ENCODE results near the gene RNASE1.

The RNASE1 gene

DNA sequence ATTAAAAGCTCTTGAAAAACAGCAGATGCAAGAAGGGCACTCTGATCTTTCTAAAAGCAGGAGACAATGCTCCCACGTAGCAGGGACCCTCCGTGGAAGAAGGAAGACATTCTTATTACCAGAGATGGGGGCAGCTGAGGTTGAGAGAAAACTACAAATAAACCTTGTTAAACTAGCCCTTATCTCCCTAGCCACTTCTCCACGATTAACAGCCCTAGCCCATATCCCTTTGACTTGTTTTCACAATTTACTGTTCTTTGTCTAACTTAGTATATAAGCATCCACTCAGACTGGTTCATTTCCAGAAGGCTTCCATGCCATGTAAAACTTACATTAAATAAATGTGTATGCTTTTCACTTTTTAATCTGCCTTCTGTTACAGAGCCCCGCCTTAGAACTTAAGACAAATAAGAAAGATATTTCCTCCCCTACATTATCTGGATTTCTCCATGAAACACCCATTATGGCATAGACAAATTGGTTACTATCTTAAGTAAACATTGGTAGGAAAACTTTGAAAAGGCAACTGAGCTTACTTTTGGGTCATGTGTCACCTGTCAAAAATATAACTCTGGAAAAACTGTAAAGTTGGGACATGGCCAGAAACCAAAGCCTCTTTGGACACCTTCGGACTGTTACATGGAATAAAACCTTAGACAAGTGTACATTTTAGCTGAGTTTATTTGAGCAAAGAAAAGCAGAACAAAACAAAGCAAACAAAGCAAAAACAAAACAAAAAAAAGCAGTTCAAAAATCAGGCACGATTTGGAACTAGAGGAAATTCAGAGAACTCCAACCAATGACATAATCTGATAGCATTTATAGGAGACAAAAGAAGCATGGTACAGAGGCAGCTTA lies 4.9 kb upstream of the RNASE1 start:
- DNase-seq = no peak

DNA sequence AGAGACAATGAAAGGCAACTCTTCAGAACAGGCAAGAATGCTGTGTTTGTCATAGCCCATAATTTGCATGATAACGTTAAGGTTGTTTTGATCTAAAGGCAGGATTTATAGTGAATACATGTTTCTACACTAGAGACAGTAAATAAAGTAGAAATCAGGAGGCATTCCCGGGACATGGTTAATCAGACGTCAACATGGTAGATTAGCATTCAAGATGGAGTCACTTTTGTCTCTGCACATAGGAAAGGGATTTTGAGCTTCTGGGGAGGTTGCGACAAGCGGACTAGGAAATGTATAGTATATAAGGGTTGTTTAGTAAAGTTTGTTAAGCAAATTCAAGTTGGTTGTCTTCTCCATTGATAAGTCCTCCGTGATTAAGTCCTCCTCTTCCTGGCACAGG lies 2.8 kb upstream of the RNASE1 start:
- DNase-seq = no peak

DNA sequence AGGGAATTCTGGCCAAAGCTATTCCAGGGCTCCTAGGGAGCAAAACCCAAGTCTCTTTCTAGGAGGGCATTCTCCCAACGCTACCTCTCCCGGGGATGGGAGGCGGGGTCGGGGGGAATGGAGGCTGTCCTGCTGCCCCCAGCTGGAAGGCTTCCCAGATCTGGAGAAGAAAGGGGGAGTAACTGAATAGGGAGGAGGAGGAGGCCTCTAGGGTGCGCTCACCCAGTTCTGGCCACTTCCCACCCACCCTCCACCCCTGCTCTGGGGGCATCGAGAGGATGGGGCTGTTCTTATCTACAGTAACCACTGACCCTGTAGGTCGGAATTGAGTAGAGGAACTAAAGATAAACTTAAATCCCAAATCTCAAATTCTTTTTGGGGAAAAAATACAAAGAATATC lies 579 bp upstream of the RNASE1 start:
- DNase-seq = no peak

DNA sequence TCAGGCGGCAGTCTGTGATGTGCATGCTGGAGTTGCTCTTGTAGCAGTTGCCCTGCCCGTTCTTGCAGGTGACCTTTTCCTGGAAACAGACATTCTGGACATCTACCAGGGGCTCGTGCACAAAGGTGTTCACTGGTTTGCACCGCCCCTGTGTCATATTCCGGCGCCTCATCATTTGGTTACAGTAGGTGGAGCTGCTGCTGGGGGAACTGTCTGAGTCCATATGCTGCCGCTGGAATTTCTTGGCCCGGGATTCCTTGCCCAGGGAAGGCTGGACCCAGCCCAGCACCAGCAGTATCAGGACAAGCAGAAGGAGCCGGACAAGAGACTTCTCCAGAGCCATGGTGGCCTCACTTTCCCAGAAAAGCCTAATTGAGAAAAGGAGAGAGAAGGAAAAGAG lies 918 bp downstream of the RNASE1 start:
- DNase-seq = no peak

GRCh38 chr14:20799892-20800544 lies 2.6 kb downstream of the RNASE1 start:
- DNase-seq = no peak

GRCh38 chr14:20799456-20799891 lies 3.2 kb downstream of the RNASE1 start:
- DNase-seq = no peak

GRCh38 chr14:20798932-20799331 lies 3.7 kb downstream of the RNASE1 start:
- DNase-seq = no peak

GRCh38 chr14:20798318-20798717 lies 4.3 kb downstream of the RNASE1 start:
- DNase-seq = no peak

- no peak for DNase-seq
These were observed 5.5 kb downstream of the RNASE1 start for GRCh38 chr14:20797164-20797563.

GRCh38 chr14:20794644-20795369 lies 7.8 kb downstream of the RNASE1 start:
- no peak for DNase-seq

DNA sequence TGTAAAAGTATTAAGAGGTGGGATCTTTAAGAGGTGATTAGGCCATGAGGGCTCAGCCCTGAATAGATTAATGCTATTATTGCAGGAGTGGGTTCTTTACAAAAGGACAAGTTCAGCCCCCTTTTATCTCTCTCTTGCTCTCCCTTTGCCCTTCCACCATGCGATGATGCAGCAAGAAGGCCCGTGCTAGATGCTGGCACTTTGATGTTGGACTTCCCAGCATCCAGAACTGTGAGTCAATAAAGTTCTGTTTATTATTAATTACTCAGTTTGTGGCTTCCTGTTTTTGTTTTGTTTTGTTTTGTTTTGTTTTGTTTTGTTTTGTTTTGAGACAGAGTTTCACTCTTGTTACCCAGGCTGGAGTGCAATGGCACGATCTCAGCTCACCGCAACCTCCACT lies 10.1 kb downstream of the RNASE1 start:
- no peak for DNase-seq

DNA sequence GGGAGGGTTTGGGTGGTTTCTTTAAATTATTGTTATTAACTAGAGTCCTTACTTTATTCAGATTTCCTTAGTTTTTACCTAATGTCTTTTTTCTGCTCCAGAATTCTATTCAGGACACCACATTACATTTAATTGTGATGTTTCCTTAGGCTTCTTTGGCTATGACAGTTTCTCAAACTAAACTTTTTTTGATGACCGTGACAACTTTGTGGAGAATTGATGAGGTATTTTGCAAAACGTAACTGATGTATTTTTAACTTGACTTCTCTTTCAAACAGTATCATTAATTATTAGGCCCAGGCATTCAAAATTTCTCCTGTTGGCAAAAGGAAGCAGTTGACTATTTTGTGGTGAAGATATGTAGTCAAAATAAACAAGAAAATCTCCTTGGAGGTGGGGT lies 11.0 kb downstream of the RNASE1 start:
- no peak for DNase-seq

- DNase-seq = no peak
These were observed 11.5 kb downstream of the RNASE1 start for GRCh38 chr14:20791187-20791586.

GRCh38 chr14:20790464-20791116 lies 12.1 kb downstream of the RNASE1 start:
- DNase-seq = no peak

DNA sequence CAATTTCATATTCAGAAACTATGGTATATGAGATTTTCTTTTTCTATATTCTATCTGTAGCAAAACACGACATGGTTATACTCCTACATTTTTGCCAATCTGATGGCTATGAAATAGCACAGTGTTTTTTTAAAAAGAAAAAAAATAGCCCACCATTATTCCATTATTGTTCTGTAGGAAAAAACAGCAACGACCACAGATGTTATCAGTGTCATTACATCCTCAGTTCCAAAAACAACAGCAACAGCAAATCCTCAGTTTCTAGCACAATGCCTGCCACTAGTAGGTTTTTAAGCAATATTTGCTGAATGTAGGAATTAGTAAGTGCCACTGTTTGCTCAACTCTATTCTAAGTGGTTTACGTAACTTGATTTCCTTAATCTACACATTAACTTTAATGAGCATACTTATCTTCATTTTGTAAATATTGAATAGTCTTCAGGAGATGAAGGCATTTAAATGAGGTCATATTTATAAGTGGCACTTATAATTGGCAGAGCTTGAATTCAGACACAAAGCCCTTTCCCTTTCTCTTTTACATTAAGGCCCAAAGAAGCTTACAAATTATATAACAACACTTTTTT lies 13.3 kb downstream of the RNASE1 start:
- DNase-seq = no peak

- no peak for DNase-seq
These were observed 15.6 kb downstream of the RNASE1 start for GRCh38 chr14:20787025-20787424.

DNA sequence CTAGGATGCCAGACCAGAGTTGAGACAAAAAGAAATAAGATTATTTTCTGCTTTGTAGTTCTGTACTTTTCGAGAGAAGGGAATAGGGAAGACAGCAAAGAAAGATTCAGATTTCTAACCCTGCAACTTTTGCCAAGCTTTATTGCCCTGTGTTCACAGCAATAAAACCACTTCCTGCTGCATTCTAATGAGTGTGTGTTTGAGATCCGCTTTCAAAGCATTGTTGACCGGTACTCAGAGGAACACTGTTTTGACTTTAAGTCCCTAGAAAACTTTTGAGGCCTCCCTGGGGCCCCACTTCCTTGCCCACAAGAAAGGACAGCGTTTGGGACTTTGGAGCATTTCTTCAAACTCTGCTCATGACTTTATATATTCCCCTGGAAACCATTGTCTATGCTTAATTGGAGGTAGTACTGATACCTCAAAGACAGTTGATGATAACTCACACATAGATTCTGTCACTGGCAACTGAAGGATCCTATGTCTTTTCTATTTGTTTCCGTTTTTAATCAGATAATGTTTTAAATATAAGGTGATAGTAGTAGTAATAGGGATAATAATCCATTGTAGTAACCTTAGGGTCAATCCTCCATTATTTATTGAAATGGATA lies 20.3 kb downstream of the RNASE1 start:
- peak in 2 of 6 experiments; percentile 13 to 23 for DNase-seq

GRCh38 chr14:20781803-20782202 lies 20.8 kb downstream of the RNASE1 start:
- DNase-seq = peak in 1 of 6 experiments; percentile 24

DNA sequence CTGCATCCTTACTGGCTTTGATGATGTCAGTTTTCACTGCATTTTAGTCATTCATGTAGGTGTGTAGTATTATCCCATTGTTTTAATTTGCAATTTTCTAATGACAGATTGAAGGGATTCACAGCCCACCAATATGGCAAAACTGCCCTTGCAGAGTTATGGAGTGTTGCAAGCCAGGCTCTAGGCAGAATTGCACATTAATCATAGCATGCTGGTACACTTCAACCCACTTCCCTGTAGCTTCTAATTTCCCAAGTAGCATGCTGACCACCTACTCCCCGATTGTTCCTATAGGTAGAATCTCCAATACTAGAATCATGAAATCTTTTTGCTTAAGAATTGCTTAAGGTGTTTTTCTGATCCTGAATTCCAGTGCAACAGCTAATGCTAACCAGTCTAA lies 26.7 kb downstream of the RNASE1 start:
- no peak for DNase-seq

DNA sequence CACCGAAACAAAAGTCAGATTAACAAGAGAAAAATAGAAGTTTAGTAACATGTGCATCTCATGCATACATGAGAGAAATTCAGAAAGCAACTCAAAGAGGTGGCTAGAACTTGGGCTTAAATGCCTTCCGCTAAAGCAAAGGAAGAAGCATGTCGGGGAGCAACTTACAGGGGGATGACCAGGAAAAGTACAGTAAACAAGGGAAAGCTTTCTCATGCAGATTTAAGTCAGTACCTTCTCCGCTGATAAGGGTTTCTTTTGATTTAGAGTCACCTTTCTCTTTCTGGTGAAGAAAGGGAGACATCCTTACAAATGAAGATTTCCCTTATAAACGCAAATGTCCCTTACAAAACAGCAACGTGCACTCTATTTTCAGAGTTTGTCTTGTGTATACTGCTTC lies 27.6 kb downstream of the RNASE1 start:
- DNase-seq = no peak

GRCh38 chr14:20774258-20774824 lies 28.3 kb downstream of the RNASE1 start:
- DNase-seq = no peak

DNA sequence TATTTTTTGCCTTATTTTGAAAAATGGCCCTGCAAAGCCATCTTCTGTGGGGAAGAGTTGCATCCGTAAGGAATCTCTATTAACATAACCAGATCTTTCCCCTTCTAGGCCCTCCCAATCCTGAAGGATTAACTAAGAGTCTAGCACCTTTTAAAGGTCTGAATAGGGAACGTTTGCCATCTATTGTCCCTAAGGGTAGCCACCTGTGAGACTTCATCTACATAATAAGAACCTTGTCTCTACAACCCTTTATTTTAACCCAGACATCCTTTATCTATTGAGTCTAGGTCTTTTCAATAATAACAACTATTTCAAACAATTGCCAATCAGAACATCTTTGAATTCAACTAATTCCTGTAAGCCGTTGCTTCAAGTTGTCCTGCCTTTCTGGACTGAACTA lies 30.0 kb downstream of the RNASE1 start:
- DNase-seq = no peak

Measured in stimulated activated naive CD4-positive, alpha-beta T cell (primary cell).